Endothelial cell of umbilical vein (primary cell): Measurements from ENCODE around the gene FREM1. TPM values are rescaled to one million over a fixed set of nuclear protein-coding genes. Genes with fewer than 3 reads are reported as not detected.

Experiments used
- BruUV-seq: library from RNA; stranded (reverse); fragments of 400-500 nt; replicated peaks from 2 replicates; lab custom pipeline; 2021; lab: Mats Ljungman, UMichigan
- CTCF ChIA-PET: fragments of 300-600, 350-600 bp; sonication (Branson Sonifier 250); formaldehyde crosslinking; loops from one replicate; lab custom pipeline; 2021; ENCODE audit warnings: antibody characterized with exemption, inconsistent platforms; lab: Charles Lee
- POLR2A ChIA-PET: fragments of 300-600, 350-600 bp; sonication (Branson Sonifier 250); formaldehyde crosslinking; loops from one replicate; lab custom pipeline; 2021; ENCODE audit warnings: antibody characterized with exemption, inconsistent platforms; lab: Charles Lee
- DNase-seq: peaks from one replicate; pipeline ENCODE4 v3.0.0-alpha.2; 2011; ENCODE audit warnings: low read depth, low spot score
- FAIRE-seq: peaks from 2 replicates; lab custom pipeline; 2011; peaks lifted over from hg19 to GRCh38; lab: Jason Lieb, UNC
- H2AFZ ChIP-seq: 2 replicates; pipeline ENCODE4 v1.6.0; 2012; ENCODE audit warnings: low read depth, low read length, control low read depth, inconsistent platforms
- H3K27ac ChIP-seq: 2 replicates; pipeline ENCODE4 v1.5.1; 2011; ENCODE audit warnings: low read depth, mild to moderate bottlenecking, control low read depth, low read length, moderate library complexity; ENCODE audit not compliant: insufficient read depth
- H3K27me3 ChIP-seq, 2 experiments: 2 replicates each; pipeline versions ENCODE4 v1.6.0 to v1.6.1; 2011; ENCODE audit warnings: low read length in 2 of 2, mixed read lengths in 1 of 2; ENCODE audit not compliant: control insufficient read depth in 2 of 2, insufficient read depth in 2 of 2
- H3K36me3 ChIP-seq, 2 experiments: 2 replicates in 1 of 2; 3 replicates in 1 of 2; pipeline ENCODE4 v1.5.1; 2011; ENCODE audit warnings: low read length in 2 of 2, mild to moderate bottlenecking in 1 of 2, moderate library complexity in 1 of 2; ENCODE audit not compliant: control insufficient read depth in 2 of 2, insufficient read depth in 2 of 2; ENCODE audit errors: extremely low read depth in 1 of 2
- H3K4me1 ChIP-seq: 3 replicates; pipeline ENCODE4 v1.5.1; 2011; ENCODE audit warnings: mild to moderate bottlenecking, low read length; ENCODE audit not compliant: control insufficient read depth, insufficient read depth; ENCODE audit errors: extremely low read depth
- H3K4me2 ChIP-seq: 2 replicates; pipeline ENCODE4 v1.6.1; 2011; ENCODE audit warnings: low read length, control low read depth, mixed read lengths; ENCODE audit not compliant: insufficient read depth
- H3K4me3 ChIP-seq, 3 experiments: fragments of 200-600 bp in 1 of 3; sonication (generic), shearing (Covaris generic) in 1 of 3; replicated peaks in 1 of 3; 2 replicates each; pipeline ENCODE4 v1.5.1; 2011 to 2016; ENCODE audit warnings: control low read depth in 3 of 3, low read length in 3 of 3, mild to moderate bottlenecking in 2 of 3, inconsistent platforms in 1 of 3, low read depth in 1 of 3, moderate library complexity in 1 of 3; ENCODE audit not compliant: insufficient read depth in 1 of 3
- H3K79me2 ChIP-seq: 2 replicates; pipeline ENCODE4 v1.6.0; 2012; ENCODE audit warnings: low read length, inconsistent platforms; ENCODE audit not compliant: control insufficient read depth, insufficient read depth
- H3K9ac ChIP-seq: replicated peaks from 2 replicates; pipeline ENCODE3; 2011; ENCODE audit warnings: low read length, control low read depth; ENCODE audit not compliant: insufficient read depth; ENCODE audit errors: extremely low read depth
- H3K9me1 ChIP-seq: replicated peaks from 3 replicates; pipeline ENCODE4 v1.6.0; 2011; ENCODE audit warnings: mild to moderate bottlenecking, low read length; ENCODE audit not compliant: control insufficient read depth, insufficient read depth; ENCODE audit errors: extremely low read depth
- H3K9me3 ChIP-seq: replicated peaks from 2 replicates; pipeline ENCODE4 v1.5.1; 2012; ENCODE audit warnings: low read length, inconsistent platforms; ENCODE audit not compliant: control insufficient read depth, insufficient read depth
- H4K20me1 ChIP-seq: replicated peaks from 2 replicates; pipeline ENCODE3; 2011; ENCODE audit warnings: mild to moderate bottlenecking, low read length; ENCODE audit not compliant: control insufficient read depth, insufficient read depth; ENCODE audit errors: extremely low read depth
- CTCF ChIP-seq, 2 donors: IDR thresholded peaks; 1 replicate in 1 of 2; 2 replicates in 1 of 2; pipeline ENCODE4 v1.5.1; 2011; ENCODE audit warnings: low read length in 2 of 2, mild to moderate bottlenecking in 2 of 2, moderate library complexity in 2 of 2, control low read depth in 1 of 2, inconsistent platforms in 1 of 2, low read depth in 1 of 2; ENCODE audit not compliant: insufficient read depth in 1 of 2; ENCODE audit errors: extremely low read depth in 1 of 2
- EZH2 ChIP-seq: IDR thresholded peaks from 2 replicates; pipeline ENCODE4 v1.6.1; 2012; ENCODE audit warnings: borderline replicate concordance, low read depth, mild to moderate bottlenecking, moderate library complexity, low read length, inconsistent platforms; ENCODE audit not compliant: severe bottlenecking
- FOS ChIP-seq: IDR thresholded peaks from 2 replicates; pipeline ENCODE4 v1.6.1; 2011; ENCODE audit warnings: mild to moderate bottlenecking, low read length, moderate library complexity, borderline replicate concordance; ENCODE audit not compliant: insufficient read depth
- GATA2 ChIP-seq: IDR thresholded peaks from 2 replicates; pipeline ENCODE4 v1.7.0; 2011; ENCODE audit warnings: low read depth, mild to moderate bottlenecking, moderate library complexity, mixed read lengths, low read length; ENCODE audit not compliant: insufficient read length, insufficient read depth
- JUN ChIP-seq: IDR thresholded peaks from 2 replicates; pipeline ENCODE4 v1.6.1; 2011; ENCODE audit warnings: borderline replicate concordance, low read depth; ENCODE audit not compliant: insufficient read length, insufficient read depth
- MAX ChIP-seq: IDR thresholded peaks from 2 replicates; pipeline ENCODE4 v1.6.1; 2011; ENCODE audit not compliant: insufficient read depth, insufficient read length
- MYC ChIP-seq: IDR thresholded peaks from one replicate; pipeline ENCODE4 v1.6.1; 2011; ENCODE audit warnings: mild to moderate bottlenecking, low read depth, low read length
- POLR2A ChIP-seq: IDR thresholded peaks from 2 replicates; pipeline ENCODE4 v1.6.1; 2012; ENCODE audit warnings: low read depth, mild to moderate bottlenecking, control low read depth, low read length
- POLR2AphosphoS5 ChIP-seq: IDR thresholded peaks from 2 replicates; pipeline ENCODE4 v1.6.1; 2012; ENCODE audit warnings: low read depth, mild to moderate bottlenecking, control low read depth, low read length, moderate library complexity; ENCODE audit not compliant: insufficient read depth
- dilution Hi-C: fragments of 300-500 bp; cut with MboI; formaldehyde crosslinking; loops from one replicate; pipeline ENCODE4 v1.15.0; 2019; ENCODE audit warnings: low sequenced_read_pairs; ENCODE audit not compliant: extremely low pct_ligation_motif_present
- intact Hi-C: fragments of 100-400 bp; cut with micrococcal nuclease; formaldehyde crosslinking; loops from one replicate; pipeline ENCODE4 v1.10.0; 2022
- polyA plus RNA-seq, 4 experiments: library from polyadenylated mRNA; depleted of rRNA in 3 of 4; stranded (reverse) in 3 of 4; unstranded in 1 of 4; fragments of >200 nt; gene quantifications; 2 replicates each; pipeline versions ENCODE4 v1.2.1 to v1.2.3, GENCODE V29; 2011 to 2012; ENCODE audit warnings: missing spikeins in 1 of 4
- total RNA-seq: library from RNA; stranded (reverse); gene quantifications from 2 replicates; pipeline ENCODE4 v1.2.3, GENCODE V29; 2021

The FREM1 gene
- total and polyA plus RNA-seq, 2 donors (not counting 3 experiments of a cell fraction or from before 2014, with no cell fraction given): 0.10 to 0.29 TPM

- intact Hi-C loops: no loop called here
- Histone ChIP-seq H2AFZ (no peak overlapping the region), H3K9me3 (no peaks in the 10 kb centered on the region), H3K4me1 (no peaks in the 10 kb centered on the region), H3K79me2 (no peaks in the 10 kb centered on the region), H3K9me1 (no peaks in the 10 kb centered on the region), H4K20me1 (no peaks in the 10 kb centered on the region), H3K4me3 (no peak overlapping the region), H3K36me3 (no peaks in the 10 kb centered on the region), H3K27me3 (peaks cover 2% of the 10 kb centered on the region in 2 experiments), H3K4me2 (no peak overlapping the region), H3K9ac (no peak overlapping the region), H3K27ac (no peak overlapping the region)
- ChIA-PET POLR2A (no interaction called here), CTCF (no interaction called here)
- TF ChIP-seq GATA2 (no peak), POLR2A (no peak), MYC (no peak), CTCF (IDR thresholded peaks at IDR 0.05; ENCODE audit: extremely low read depth in 1 of 2, insufficient read depth in 1 of 2, low read depth in 1 of 2, low read length in 2 of 2) (no peak), JUN (no peak), MAX (no peak), EZH2 (no peak), FOS (no peak), POLR2AphosphoS5 (no peak)
- dilution Hi-C loops: no loop called here
- FAIRE-seq (no peak), DNase-seq (no peak)
- no TSS peak for BruUV-seq
Measured at GRCh38 chr9:14888875-14889274, 21.4 kb downstream of the FREM1 start.
